K562 (cell line): ENCODE data around the gene DNAJB12. TPM values are rescaled to one million over a fixed set of nuclear protein-coding genes. Genes with fewer than 3 reads are reported as not detected.

Source experiments
- ARID4B ChIP-seq: sonication (generic); formaldehyde crosslinking; IDR thresholded peaks from 2 replicates; pipeline ENCODE4 v1.8.0; 2022; ENCODE audit warnings: mild to moderate bottlenecking, missing genetic modification reagents
- BCL6 ChIP-seq: fragments of 250-450 bp; sonication (Bioruptor Pico); IDR thresholded peaks from 2 replicates; pipeline ENCODE4 v1.4.0; 2020
- CREB5 ChIP-seq: fragments of 250-450 bp; sonication (Bioruptor Pico); IDR thresholded peaks from 2 replicates; pipeline ENCODE4 v1.5.0; 2020; ENCODE audit warnings: mild to moderate bottlenecking
- EGR1 ChIP-seq: fragments of 450-650 bp; conservative IDR thresholded peaks from 2 replicates; pipeline ENCODE4 v1.6.1; 2017; ENCODE audit warnings: mild to moderate bottlenecking
- EZH2 ChIP-seq: IDR thresholded peaks from 2 replicates; pipeline ENCODE4 v1.6.1; 2012; ENCODE audit warnings: low read depth, mild to moderate bottlenecking, inconsistent platforms, low read length, borderline replicate concordance
- GABPA ChIP-seq: fragments of 200-800 bp; sonication (Bioruptor generic); conservative IDR thresholded peaks from 2 replicates; pipeline ENCODE4 v1.6.1; 2016; ENCODE audit warnings: low read depth, missing genetic modification characterization, missing compliant biosample characterization
- HDAC1 ChIP-seq, 2 experiments: fragments of 450-650 bp; IDR thresholded peaks; 2 replicates each; pipeline ENCODE4 v1.6.1; 2016 to 2017; ENCODE audit warnings: inconsistent platforms in 1 of 2, mild to moderate bottlenecking in 1 of 2, moderate library complexity in 1 of 2
- MBD2 ChIP-seq: sonication (generic); IDR thresholded peaks from 2 replicates; pipeline ENCODE4 v1.6.1; 2016; ENCODE audit warnings: low read depth, borderline replicate concordance
- MCM7 ChIP-seq, 2 experiments: fragments of 450-650 bp; IDR thresholded peaks; 2 replicates each; pipeline ENCODE4 v1.6.1; 2016 to 2018
- ZFX ChIP-seq: sonication (generic); formaldehyde crosslinking; IDR thresholded peaks from 2 replicates; pipeline ENCODE4 v1.8.0; 2022; ENCODE audit warnings: mild to moderate bottlenecking, missing genetic modification reagents, moderate library complexity
- ZKSCAN8 ChIP-seq: fragments of 200-800 bp; sonication (Bioruptor generic); IDR thresholded peaks from 2 replicates; pipeline ENCODE4 v1.6.1; 2016; ENCODE audit warnings: missing genetic modification characterization, missing compliant biosample characterization
- ZNF3 ChIP-seq: fragments of 250-450 bp; sonication (Bioruptor Pico); IDR thresholded peaks from 2 replicates; pipeline ENCODE4 v1.5.0; 2021; ENCODE audit warnings: mild to moderate bottlenecking, moderate library complexity
- ZNF717 ChIP-seq: fragments of 250-450 bp; sonication (Bioruptor Pico); IDR thresholded peaks from 2 replicates; pipeline ENCODE4 v1.5.0; 2021
- polyA plus RNA-seq, 8 experiments: library from polyadenylated mRNA; depleted of rRNA in 4 of 8; stranded (reverse) in 5 of 8; unstranded in 3 of 8; fragments of >200 nt; fragmentation: Nextera tagmentation in 2 of 8; fragmentation: Illumina TruSeq in 1 of 8; extraction: Ambion mirVana in 2 of 8; extraction: Trizol in 1 of 8; gene quantifications; 2 replicates each; pipeline versions ENCODE4 v1.2.1 to v1.2.3, GENCODE V29; 2011 to 2014; ENCODE audit warnings: inconsistent platforms in 1 of 8, missing spikeins in 1 of 8
- total RNA-seq, 7 experiments: library from RNA; depleted of rRNA in 6 of 7; stranded (reverse); fragments of >200 nt in 6 of 7; fragmentation: Illumina TruSeq in 2 of 7; extraction: Trizol in 2 of 7; gene quantifications; 2 replicates each; pipeline versions ENCODE4 v1.2.1 to v1.2.3, GENCODE V29; 2011 to 2021; ENCODE audit warnings: low replicate concordance in 1 of 7
- TF ChIP-seq, protein P1 (sequence below): sonication (generic); formaldehyde crosslinking; IDR thresholded peaks from 2 replicates; pipeline ENCODE4 v1.8.0; 2023; ENCODE audit warnings: mild to moderate bottlenecking, missing genetic modification reagents

DNAJB12 gene
- total and polyA plus RNA-seq, 9 of the 15 experiments (the other 6 are each of a cell fraction or from before 2014, with no cell fraction given), result 3.5 to 31.5 (median 20.3) TPM

GRCh38 chr10:72321248-72322029, 33.3 kb downstream of the DNAJB12 start (continued):
- no peak; the same call in 1 of the 2 replicates for TF ChIP-seq ARID4B (CRISPR knock-in tag)
- TF ChIP-seq ZFX (CRISPR knock-in tag), result no peak
- TF ChIP-seq GABPA (tag), result no peak
- no peak for TF ChIP-seq MBD2
- TF ChIP-seq ZNF3 (CRISPR knock-in tag), result peak; percentile 77; the same call in 1 of the 2 replicates
- no peak for TF ChIP-seq EGR1
- TF ChIP-seq HDAC1 (IDR thresholded peaks at IDR 0.05), result no peak
- no peak for TF ChIP-seq BCL6 (CRISPR knock-in tag)
- TF ChIP-seq ZNF717, result no peak
- TF ChIP-seq CREB5, result no peak
- TF ChIP-seq MCM7 (IDR thresholded peaks at IDR 0.05), result no peak
- TF ChIP-seq, protein P1, sequence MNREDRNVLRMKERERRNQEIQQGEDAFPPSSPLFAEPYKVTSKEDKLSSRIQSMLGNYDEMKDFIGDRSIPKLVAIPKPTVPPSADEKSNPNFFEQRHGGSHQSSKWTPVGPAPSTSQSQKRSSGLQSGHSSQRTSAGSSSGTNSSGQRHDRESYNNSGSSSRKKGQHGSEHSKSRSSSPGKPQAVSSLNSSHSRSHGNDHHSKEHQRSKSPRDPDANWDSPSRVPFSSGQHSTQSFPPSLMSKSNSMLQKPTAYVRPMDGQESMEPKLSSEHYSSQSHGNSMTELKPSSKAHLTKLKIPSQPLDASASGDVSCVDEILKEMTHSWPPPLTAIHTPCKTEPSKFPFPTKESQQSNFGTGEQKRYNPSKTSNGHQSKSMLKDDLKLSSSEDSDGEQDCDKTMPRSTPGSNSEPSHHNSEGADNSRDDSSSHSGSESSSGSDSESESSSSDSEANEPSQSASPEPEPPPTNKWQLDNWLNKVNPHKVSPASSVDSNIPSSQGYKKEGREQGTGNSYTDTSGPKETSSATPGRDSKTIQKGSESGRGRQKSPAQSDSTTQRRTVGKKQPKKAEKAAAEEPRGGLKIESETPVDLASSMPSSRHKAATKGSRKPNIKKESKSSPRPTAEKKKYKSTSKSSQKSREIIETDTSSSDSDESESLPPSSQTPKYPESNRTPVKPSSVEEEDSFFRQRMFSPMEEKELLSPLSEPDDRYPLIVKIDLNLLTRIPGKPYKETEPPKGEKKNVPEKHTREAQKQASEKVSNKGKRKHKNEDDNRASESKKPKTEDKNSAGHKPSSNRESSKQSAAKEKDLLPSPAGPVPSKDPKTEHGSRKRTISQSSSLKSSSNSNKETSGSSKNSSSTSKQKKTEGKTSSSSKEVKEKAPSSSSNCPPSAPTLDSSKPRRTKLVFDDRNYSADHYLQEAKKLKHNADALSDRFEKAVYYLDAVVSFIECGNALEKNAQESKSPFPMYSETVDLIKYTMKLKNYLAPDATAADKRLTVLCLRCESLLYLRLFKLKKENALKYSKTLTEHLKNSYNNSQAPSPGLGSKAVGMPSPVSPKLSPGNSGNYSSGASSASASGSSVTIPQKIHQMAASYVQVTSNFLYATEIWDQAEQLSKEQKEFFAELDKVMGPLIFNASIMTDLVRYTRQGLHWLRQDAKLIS, result peak; percentile 79; the same call in 1 of the 2 replicates
- no peak for TF ChIP-seq EZH2
- TF ChIP-seq ZKSCAN8, result 0 out of 2 replicates have a peak, but pooled peaks have one; percentile 16
